DMS79 (cell line): ENCODE data around the gene MYPN.
"Not testable (repeated sequence)": the region's sequence is repeated elsewhere in the genome, so short reads cannot be mapped to it uniquely, and the experiment has no call there.

Experiments
- DNase-seq: peaks from one replicate; lab custom pipeline; 2025; lab: John Stamatoyannopoulos, UW

MYPN gene

GRCh38 chr10:68135922-68136792 lies 26.9 kb downstream of the MYPN start:
- no peak for DNase-seq

DNA sequence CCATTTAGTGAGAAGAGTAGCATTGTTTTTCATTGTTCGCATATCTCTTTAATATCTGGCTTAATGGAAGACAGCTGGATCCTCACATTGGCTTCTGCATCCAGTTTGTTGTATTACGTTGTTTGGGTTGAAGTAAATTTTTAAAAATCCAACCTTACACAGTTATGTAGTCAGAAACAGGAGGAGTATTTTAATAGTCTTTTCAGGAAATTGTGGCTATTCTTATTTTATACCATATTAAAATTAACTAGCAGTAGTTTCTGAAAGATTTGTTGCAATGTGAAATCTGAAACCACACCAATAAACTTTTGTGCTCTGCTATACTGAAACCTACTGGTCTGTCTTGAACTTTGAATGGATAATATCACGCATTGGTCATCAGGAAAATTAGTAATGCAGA lies 27.9 kb downstream of the MYPN start:
- DNase-seq, result no peak

GRCh38 chr10:68138526-68138925 lies 29.2 kb downstream of the MYPN start:
- no peak for DNase-seq

DNA sequence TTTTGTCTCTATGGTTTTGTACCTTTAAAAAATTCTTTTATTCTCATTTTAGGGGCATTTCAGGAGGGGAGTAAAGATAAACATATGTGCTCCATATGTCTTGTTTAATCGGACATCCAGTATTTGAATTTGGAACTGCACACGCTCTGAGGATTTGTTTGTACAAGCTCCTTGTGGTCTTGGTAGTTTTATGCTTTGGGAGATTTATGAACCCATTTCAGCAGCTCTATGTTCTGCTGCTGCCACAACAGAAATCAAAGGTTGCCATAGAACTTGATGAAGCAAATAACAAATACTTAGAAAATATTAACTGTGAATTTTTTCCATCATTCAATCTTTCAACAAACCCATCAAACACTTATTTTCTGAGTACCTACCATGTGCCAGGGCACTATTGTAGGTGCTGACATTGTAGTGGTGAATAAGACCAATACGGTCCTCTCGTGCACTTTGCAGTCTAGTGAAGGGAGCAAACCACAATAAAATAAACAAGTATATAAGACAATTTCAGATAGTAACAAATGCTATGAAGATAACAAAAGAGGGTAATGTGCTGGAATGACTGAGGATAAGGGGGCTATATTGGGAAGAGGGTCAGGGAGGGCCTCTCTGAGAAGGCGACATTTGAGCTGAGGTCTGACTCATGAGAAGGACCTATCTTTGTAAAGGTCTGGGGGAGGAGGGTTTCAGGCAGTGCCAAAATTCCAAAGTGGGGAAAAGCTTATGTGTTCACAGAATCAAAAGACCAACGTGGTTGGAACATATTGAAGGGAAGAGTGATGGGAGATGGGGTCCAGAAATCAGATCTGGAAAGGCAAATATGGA lies 30.4 kb downstream of the MYPN start:
- no peak for DNase-seq

DNA sequence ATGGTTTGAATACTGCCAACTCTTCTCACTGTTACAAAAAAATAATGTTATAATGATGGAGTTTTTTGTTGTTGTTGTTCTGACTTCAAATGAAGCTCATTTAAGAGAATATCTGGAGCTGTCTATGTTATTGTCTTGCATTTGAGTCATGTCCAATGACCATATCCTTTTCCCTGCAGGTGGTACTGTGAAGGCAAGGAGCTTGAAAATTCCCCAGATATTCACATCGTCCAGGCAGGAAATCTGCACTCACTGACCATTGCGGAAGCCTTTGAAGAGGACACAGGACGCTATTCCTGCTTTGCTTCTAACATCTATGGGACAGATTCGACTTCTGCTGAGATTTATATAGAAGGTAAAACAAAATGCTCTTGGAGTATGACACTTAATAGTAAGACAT lies 33.5 kb downstream of the MYPN start:
- no peak for DNase-seq

- DNase-seq, result no peak
Observed at GRCh38 chr10:68144709-68145108, 35.4 kb downstream of the MYPN start.

DNA sequence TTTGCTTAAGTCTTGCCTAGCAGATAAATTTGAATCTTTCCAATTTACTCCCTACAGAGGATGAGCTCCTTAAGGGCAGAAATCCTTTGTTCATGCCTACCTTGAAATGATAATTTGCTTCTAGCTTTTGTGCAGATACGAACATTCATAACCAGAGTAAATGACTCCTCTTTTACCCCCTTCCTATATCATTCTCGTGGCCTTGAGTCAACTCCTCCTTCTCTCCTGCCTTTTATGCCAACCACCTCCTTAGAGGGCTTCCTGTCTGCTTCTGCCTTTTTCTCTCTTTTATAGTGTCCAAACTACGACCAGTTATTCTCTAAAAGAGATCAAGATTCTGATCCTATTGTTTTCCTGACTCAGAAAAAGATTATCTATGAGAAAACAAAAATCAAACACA lies 36.4 kb downstream of the MYPN start:
- DNase-seq, result no peak

DNA sequence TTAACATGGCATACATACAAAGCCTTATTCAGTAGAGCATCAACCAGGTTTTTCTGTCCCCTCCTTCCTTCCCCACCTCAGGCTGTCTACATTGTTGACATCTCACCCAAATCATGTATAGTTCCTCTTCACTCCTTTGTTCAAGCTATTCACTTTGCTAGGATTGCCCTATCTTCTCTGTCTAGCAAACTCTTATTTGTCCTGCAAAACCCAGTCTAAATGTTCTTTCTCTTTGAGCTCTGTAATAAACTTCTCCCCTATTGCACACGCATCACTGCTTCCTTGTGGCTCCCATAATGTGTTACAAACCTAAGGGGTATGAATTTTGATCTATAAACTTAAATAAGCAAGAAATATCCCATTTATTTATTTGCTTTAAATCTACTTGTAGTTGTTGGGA lies 36.8 kb downstream of the MYPN start:
- DNase-seq, result no peak

- DNase-seq, result no peak
Observed at GRCh38 chr10:68151453-68151852, 42.2 kb downstream of the MYPN start.

GRCh38 chr10:68153473-68154210 lies 44.4 kb downstream of the MYPN start:
- peak; percentile 4 for DNase-seq

GRCh38 chr10:68154211-68154497 lies 44.9 kb downstream of the MYPN start:
- no peak for DNase-seq

- no peak for DNase-seq
Observed at GRCh38 chr10:68155615-68156210, 46.4 kb downstream of the MYPN start.

GRCh38 chr10:68156373-68157185 lies 47.3 kb downstream of the MYPN start:
- no peak for DNase-seq

GRCh38 chr10:68157522-68157921 lies 48.2 kb downstream of the MYPN start:
- not testable (repeated sequence) for DNase-seq

- no peak for DNase-seq
Observed at GRCh38 chr10:68158031-68158430, 48.7 kb downstream of the MYPN start.

DNA sequence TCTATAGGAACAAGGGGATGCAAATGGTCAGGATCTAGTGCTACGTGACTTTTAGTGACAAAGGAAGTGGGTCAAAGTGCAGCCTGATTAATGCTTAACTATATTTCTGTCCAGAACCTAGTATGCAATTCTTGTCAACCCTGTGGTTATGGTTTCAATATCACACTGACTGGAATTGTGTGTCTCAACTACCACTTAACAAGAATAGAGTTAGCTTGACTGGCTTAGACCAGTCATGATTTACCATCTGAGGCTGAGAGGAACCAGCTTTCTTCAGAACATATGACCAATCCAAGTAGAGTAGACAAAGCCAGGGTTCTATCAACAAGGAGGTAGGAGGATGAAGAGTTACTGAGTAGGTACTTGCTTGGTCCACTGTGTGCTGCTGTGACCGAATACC lies 54.4 kb downstream of the MYPN start:
- DNase-seq, result no peak

GRCh38 chr10:68165643-68166042 lies 56.4 kb downstream of the MYPN start:
- DNase-seq, result no peak

- DNase-seq, result no peak
Observed at GRCh38 chr10:68166871-68167585, 57.7 kb downstream of the MYPN start.

GRCh38 chr10:68167586-68168189 lies 58.4 kb downstream of the MYPN start:
- no peak for DNase-seq

GRCh38 chr10:68171539-68172080 lies 62.3 kb downstream of the MYPN start:
- no peak for DNase-seq
